ENCODE measurements around the gene NELFA. TPM values are rescaled to one million over a fixed set of nuclear protein-coding genes. Genes with fewer than 3 reads are reported as not detected.
A peak's percentile ranks its signal among the peaks of the same experiment; 100 is the strongest.

NELFA gene
- total and polyA plus RNA-seq, 8 donors, result 13.6 to 30.9 (median 19.1) TPM

DNA sequence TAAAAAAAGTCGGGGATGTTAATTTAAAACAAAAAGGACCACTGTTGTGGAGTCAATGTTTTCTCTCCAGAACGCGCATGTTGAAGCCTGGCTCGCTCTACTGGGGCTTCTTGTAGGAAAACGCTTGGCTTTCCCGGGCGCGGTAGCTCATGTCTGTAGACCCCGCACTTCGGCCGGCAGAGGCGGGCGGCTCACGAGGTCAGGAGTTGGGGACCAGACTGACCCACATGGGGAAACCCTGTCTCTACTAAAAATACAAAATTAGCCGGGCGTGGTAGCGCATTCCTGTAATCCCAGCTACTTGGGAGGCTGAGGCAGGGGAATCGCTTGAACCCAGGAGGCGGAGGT, 15.6 kb downstream of the NELFA start:
- no peak overlapping the region for H3K4me3 ChIP-seq
- ATAC-seq (no peak), FAIRE-seq (no peak), DNase-seq (peak in 1 of 6 donors; percentile 37)
- TF ChIP-seq, protein P1, sequence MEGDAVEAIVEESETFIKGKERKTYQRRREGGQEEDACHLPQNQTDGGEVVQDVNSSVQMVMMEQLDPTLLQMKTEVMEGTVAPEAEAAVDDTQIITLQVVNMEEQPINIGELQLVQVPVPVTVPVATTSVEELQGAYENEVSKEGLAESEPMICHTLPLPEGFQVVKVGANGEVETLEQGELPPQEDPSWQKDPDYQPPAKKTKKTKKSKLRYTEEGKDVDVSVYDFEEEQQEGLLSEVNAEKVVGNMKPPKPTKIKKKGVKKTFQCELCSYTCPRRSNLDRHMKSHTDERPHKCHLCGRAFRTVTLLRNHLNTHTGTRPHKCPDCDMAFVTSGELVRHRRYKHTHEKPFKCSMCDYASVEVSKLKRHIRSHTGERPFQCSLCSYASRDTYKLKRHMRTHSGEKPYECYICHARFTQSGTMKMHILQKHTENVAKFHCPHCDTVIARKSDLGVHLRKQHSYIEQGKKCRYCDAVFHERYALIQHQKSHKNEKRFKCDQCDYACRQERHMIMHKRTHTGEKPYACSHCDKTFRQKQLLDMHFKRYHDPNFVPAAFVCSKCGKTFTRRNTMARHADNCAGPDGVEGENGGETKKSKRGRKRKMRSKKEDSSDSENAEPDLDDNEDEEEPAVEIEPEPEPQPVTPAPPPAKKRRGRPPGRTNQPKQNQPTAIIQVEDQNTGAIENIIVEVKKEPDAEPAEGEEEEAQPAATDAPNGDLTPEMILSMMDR (IDR thresholded peaks at IDR 0.05), result no peak
- H3K27ac ChIP-seq, result no peak overlapping the region
- H3K9me3 ChIP-seq, result no peaks in the 10 kb centered on the region
- H3K4me1 ChIP-seq, result no peaks in the 10 kb centered on the region
- 91 to 94% methylated on average over 19 of the region's 19 CpGs for WGBS, 2 donors
- no peaks in the 10 kb centered on the region for H3K27me3 ChIP-seq
- H3K36me3 ChIP-seq, result peaks cover 0 to 20% (median 0%) of the 10 kb centered on the region in 3 donors
- intact Hi-C loops (cut with DNase I), result no loop called here

DNA sequence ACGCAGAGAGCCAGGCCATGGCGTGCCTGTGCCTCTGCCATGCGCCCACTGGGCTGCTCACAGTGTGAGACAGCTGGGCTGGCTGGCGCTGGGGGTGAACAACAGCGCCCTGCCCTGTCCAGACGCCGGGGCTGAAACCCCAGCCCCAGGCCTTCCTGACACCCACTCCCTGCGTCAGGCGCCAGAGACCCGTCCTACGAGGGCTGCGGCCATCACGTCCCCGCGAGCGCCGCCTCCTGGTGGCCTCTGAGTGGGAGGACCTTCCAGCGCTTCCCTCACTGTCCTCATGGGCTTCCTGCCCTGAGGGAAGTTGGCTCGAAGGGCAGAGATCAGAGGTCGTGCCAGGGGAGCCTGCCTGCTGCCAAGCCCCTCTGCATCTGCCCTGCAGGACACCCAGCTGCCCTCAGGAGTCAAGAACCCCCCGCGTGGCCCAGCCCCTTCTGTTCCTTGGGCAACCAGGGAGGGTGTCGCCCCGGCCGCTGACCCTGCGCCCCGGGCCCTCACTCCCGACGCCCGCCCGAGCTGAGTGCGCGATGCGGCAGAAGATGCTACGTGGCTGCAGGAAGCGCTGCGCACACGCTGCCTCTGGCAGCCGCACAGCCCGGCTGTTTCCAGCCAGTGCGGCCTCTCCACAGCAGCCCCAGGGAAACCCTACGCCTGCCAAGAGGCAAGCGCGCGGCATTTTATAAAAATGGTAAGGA, 16.2 kb downstream of the NELFA start:
- FAIRE-seq, result no peak
- Histone ChIP-seq H3K4me1 (no peaks in the 10 kb centered on the region), H3K36me3 (peaks cover 0 to 25% (median 0%) of the 10 kb centered on the region in 3 donors), H3K9me3 (no peaks in the 10 kb centered on the region), H3K27ac (no peak overlapping the region), H3K4me3 (no peak overlapping the region), H3K27me3 (no peaks in the 10 kb centered on the region)
- peak in 1 of 4 donors; percentile 7 for ATAC-seq
- no peak for DNase-seq
- intact Hi-C loops (cut with DNase I), result no loop called here
- TF ChIP-seq, protein P1 (IDR thresholded peaks at IDR 0.05), result no peak
- 91% methylated on average over 45 of the region's 45 CpGs for WGBS, 2 donors

DNA sequence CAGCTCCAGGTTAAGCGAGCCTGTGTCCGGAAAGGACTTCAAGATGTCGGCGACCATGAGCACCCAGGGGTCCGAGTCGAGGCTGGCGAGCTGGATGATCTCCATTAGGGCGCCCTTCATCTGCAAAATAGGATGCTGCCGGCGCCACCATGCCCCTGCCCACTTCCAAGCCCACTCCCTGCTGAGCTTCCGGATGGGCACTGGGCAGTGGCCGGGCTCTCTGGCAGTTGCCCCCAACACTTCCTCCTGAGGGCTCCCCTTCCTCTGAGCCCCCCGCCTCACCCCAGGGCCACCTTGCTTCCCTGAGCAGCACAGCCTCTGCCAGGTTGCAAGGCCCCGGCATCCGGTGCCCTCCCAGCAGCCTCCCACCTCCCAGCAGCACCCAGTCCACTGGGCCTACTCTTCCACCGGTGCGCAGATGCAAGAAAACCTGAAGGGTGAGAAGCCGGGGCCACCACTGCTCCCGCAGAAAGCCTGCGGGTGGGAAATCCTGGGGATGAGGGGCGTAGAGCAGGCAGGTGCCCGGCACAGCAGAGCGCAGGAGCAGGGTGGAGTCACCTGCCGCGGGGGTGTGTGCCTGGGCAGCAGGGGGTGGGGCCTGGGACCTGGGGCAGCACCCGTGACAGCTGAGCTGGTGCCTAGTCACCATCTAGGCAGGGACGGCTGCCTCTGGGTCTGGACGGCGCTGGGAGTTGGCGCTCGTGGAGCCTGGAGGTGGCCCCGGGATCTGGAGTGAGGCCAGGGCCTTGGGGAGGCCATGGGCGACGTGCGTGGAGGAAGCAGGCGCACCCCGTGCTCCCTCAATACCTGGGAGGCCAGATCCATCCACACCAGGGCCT, 17.0 kb downstream of the NELFA start:
- no peak overlapping the region for H3K4me3 ChIP-seq
- peaks cover 0 to 33% (median 4%) of the 10 kb centered on the region in 3 donors for H3K36me3 ChIP-seq
- FAIRE-seq (no peak), ATAC-seq (peak in 3 of 4 donors; percentile 16 to 56 (median 17)), DNase-seq (peak in 1 of 6 donors; percentile 68)
- TF ChIP-seq, protein P1 (IDR thresholded peaks at IDR 0.05), result no peak
- 92 to 93% methylated on average over 37 of the region's 37 CpGs for WGBS, 2 donors
- H3K9me3 ChIP-seq, result no peaks in the 10 kb centered on the region
- no peaks in the 10 kb centered on the region for H3K27me3 ChIP-seq
- intact Hi-C loops (cut with DNase I), result no loop called here
- no peak overlapping the region for H3K27ac ChIP-seq
- no peaks in the 10 kb centered on the region for H3K4me1 ChIP-seq

DNA sequence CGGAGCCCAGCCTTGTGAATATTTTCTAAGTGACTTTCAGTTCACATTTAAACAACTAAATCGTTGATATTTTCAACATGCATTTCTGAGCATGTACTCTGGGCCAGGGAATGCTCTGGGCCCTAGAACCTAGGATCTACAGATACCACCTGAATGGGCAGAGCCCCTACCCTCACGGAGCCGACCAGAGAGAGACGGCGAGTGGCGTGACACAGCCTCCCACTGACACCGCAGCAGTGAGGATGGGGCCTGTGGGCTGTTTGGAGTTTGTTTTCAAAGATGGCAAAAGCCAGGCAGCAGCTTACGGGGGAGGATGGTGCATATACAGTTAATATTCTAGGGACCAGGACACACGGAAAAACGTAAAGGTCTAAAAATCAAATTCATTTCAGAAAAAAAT, 17.7 kb downstream of the NELFA start:
- H3K27me3 ChIP-seq, result no peaks in the 10 kb centered on the region
- intact Hi-C loops (cut with DNase I), result no loop called here
- H3K36me3 ChIP-seq, result peaks cover 0 to 40% (median 11%) of the 10 kb centered on the region in 3 donors

More for the DNA sequence above, 17.7 kb downstream of the NELFA start:
- 90 to 93% methylated on average over 11 of the region's 11 CpGs for WGBS, 2 donors
- FAIRE-seq (no peak), DNase-seq (no peak), ATAC-seq (no peak)
- Histone ChIP-seq H3K27ac (no peak overlapping the region), H3K4me1 (no peaks in the 10 kb centered on the region), H3K4me3 (no peak overlapping the region), H3K9me3 (no peaks in the 10 kb centered on the region)
- TF ChIP-seq, protein P1 (IDR thresholded peaks at IDR 0.05), result no peak
